HEK293 (cell line): ENCODE measurements around the gene RBM20.

Experiments
- CTCF ChIA-PET: fragments of 350-600 bp; formaldehyde crosslinking; extraction: SDS; loops from one replicate; lab custom pipeline; 2021; ENCODE audit warnings: antibody characterized with exemption; lab: Yijun Ruan, JAX
- POLR2A ChIA-PET: fragments of 300-600 bp; formaldehyde crosslinking; extraction: SDS; loops from one replicate; lab custom pipeline; 2020; ENCODE audit warnings: antibody characterized with exemption, inconsistent platforms; lab: Yijun Ruan, JAX
- H3K27ac ChIP-seq: fragments of 200-500 bp; sonication (Bioruptor generic); 2 replicates; pipeline ENCODE4 v1.5.1; 2014; ENCODE audit warnings: low read depth, low read length, control low read depth, inconsistent platforms; ENCODE audit errors: extremely low read depth
- H3K36me3 ChIP-seq, 2 experiments: fragments of 200-500 bp in 1 of 2; sonication (Bioruptor generic) in 1 of 2; 1 replicate in 1 of 2; 2 replicates in 1 of 2; pipeline ENCODE4 v1.5.1; 2014 to 2017; ENCODE audit warnings: inconsistent platforms in 2 of 2, low read length in 2 of 2; ENCODE audit not compliant: control insufficient read depth in 2 of 2, insufficient read depth in 1 of 2
- H3K4me1 ChIP-seq: fragments of 200-500 bp; sonication (Bioruptor generic); 2 replicates; pipeline ENCODE4 v1.5.1; 2014; ENCODE audit warnings: mild to moderate bottlenecking, low read length, inconsistent platforms; ENCODE audit not compliant: control insufficient read depth, insufficient read depth
- H3K4me3 ChIP-seq: 2 replicates; pipeline ENCODE4 v1.5.1; 2011; ENCODE audit warnings: low read depth, mild to moderate bottlenecking, control low read depth, low read length, moderate library complexity
- H3K9me3 ChIP-seq: fragments of 200-500 bp; sonication (Bioruptor generic); 2 replicates; pipeline ENCODE4 v1.5.1; 2014; ENCODE audit warnings: low read depth, low read length, inconsistent platforms; ENCODE audit not compliant: control insufficient read depth, insufficient read depth
- HOXD13 ChIP-seq: sonication (generic); formaldehyde crosslinking; IDR thresholded peaks from 2 replicates; pipeline ENCODE4 v1.8.0; 2022; ENCODE audit warnings: missing genetic modification reagents, borderline replicate concordance
- SP7 ChIP-seq: fragments of 450-650 bp; formaldehyde crosslinking; IDR thresholded peaks from 2 replicates; pipeline ENCODE4 v1.5.1; 2016; ENCODE audit warnings: missing biosample characterization, missing genetic modification characterization
- ZNF132 ChIP-seq: fragments of 450-650 bp; formaldehyde crosslinking; IDR thresholded peaks from 2 replicates; pipeline ENCODE4 v1.5.1; 2017; ENCODE audit warnings: missing biosample characterization, missing genetic modification characterization, borderline replicate concordance
- ZNF202 ChIP-seq: fragments of 450-650 bp; formaldehyde crosslinking; IDR thresholded peaks from 2 replicates; pipeline ENCODE4 v1.5.1; 2016; ENCODE audit warnings: missing biosample characterization, missing genetic modification characterization, borderline replicate concordance
- ZNF214 ChIP-seq: fragments of 450-650 bp; formaldehyde crosslinking; IDR thresholded peaks from 2 replicates; pipeline ENCODE4 v1.5.1; 2017; ENCODE audit warnings: missing biosample characterization, mild to moderate bottlenecking, missing genetic modification characterization, borderline replicate concordance
- ZNF292 ChIP-seq: fragments of 450-650 bp; formaldehyde crosslinking; IDR thresholded peaks from 2 replicates; pipeline ENCODE4 v1.5.1; 2016; ENCODE audit warnings: low read depth, missing biosample characterization, missing genetic modification characterization, borderline replicate concordance
- ZNF341 ChIP-seq: fragments of 450-650 bp; formaldehyde crosslinking; IDR thresholded peaks from 2 replicates; pipeline ENCODE4; 2016; ENCODE audit warnings: low read depth, missing biosample characterization, missing genetic modification characterization
- ZNF366 ChIP-seq: fragments of 450-650 bp; formaldehyde crosslinking; conservative IDR thresholded peaks from 2 replicates; pipeline ENCODE4 v1.5.1; 2016; ENCODE audit warnings: missing biosample characterization, missing genetic modification characterization
- ZNF394 ChIP-seq: fragments of 450-650 bp; formaldehyde crosslinking; IDR thresholded peaks from 2 replicates; pipeline ENCODE4 v1.5.1; 2016; ENCODE audit warnings: missing biosample characterization, missing genetic modification characterization, mild to moderate bottlenecking, moderate library complexity, borderline replicate concordance
- ZNF433 ChIP-seq: fragments of 450-650 bp; formaldehyde crosslinking; IDR thresholded peaks from 2 replicates; pipeline ENCODE4 v1.5.1; 2016; ENCODE audit warnings: missing biosample characterization, missing genetic modification characterization, low read depth
- ZNF510 ChIP-seq: fragments of 450-650 bp; formaldehyde crosslinking; IDR thresholded peaks from 2 replicates; pipeline ENCODE4 v1.5.1; 2018; ENCODE audit warnings: mild to moderate bottlenecking, missing genetic modification characterization, missing biosample characterization; ENCODE audit not compliant: insufficient replicate concordance
- ZNF560 ChIP-seq: fragments of 450-650 bp; formaldehyde crosslinking; IDR thresholded peaks from 2 replicates; pipeline ENCODE4 v1.5.1; 2017; ENCODE audit warnings: missing biosample characterization, missing genetic modification characterization, borderline replicate concordance
- ZNF843 ChIP-seq: fragments of 450-650 bp; formaldehyde crosslinking; IDR thresholded peaks from 2 replicates; pipeline ENCODE4 v1.5.1; 2016; ENCODE audit warnings: missing biosample characterization, missing genetic modification characterization
- TF ChIP-seq, protein P1 (sequence below): fragments of 450-650 bp; formaldehyde crosslinking; IDR thresholded peaks from 2 replicates; pipeline ENCODE4 v1.5.1; 2016; ENCODE audit warnings: missing biosample characterization, missing genetic modification characterization
- TF ChIP-seq, protein P2 (sequence below): fragments of 450-650 bp; IDR thresholded peaks from 2 replicates; pipeline ENCODE4 v1.5.1; 2018; ENCODE audit warnings: missing biosample characterization, mild to moderate bottlenecking, missing genetic modification characterization
- TF ChIP-seq, protein P3 (sequence below): fragments of 450-650 bp; formaldehyde crosslinking; IDR thresholded peaks from 2 replicates; pipeline ENCODE4 v1.5.1; 2016; ENCODE audit warnings: missing biosample characterization, missing genetic modification characterization
- TF ChIP-seq, protein P4 (sequence below): fragments of 450-650 bp; formaldehyde crosslinking; IDR thresholded peaks from 2 replicates; pipeline ENCODE4 v1.5.1; 2016; ENCODE audit warnings: missing biosample characterization, missing genetic modification characterization
- TF ChIP-seq, protein P5 (sequence below): fragments of 450-650 bp; formaldehyde crosslinking; IDR thresholded peaks from 2 replicates; pipeline ENCODE4 v1.5.1; 2016; ENCODE audit warnings: missing biosample characterization, missing genetic modification characterization, low read depth

The RBM20 gene

DNA sequence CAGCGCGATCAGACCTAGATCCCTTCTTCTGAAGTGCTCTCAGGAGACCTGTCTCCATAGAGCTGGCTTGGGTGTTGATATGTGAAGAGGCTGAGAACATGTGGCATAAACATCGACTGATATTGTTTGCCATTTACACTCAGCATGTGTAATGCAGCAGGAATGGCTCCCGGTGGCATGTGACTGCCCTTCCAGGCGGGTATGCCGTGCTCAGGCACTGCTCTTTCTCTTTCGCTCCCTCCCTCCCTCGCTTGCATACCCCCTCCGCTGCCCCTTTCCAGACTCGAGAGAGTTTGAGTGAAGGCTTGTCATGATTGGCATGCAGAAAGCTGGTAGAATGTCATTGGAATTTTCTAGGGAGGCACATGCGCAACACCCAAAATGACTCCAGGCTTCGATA is 120.2 kb downstream of the RBM20 start:
- no peaks in the 10 kb centered on the region for H3K9me3 ChIP-seq
- TF ChIP-seq, protein P1, sequence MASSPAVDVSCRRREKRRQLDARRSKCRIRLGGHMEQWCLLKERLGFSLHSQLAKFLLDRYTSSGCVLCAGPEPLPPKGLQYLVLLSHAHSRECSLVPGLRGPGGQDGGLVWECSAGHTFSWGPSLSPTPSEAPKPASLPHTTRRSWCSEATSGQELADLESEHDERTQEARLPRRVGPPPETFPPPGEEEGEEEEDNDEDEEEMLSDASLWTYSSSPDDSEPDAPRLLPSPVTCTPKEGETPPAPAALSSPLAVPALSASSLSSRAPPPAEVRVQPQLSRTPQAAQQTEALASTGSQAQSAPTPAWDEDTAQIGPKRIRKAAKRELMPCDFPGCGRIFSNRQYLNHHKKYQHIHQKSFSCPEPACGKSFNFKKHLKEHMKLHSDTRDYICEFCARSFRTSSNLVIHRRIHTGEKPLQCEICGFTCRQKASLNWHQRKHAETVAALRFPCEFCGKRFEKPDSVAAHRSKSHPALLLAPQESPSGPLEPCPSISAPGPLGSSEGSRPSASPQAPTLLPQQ (tag by site-specific recombination), result no peak
- TF ChIP-seq ZNF292 (tag by site-specific recombination) (no peak), ZNF510 (tag by site-specific recombination) (no peak), HOXD13 (no peak), SP7 (no peak), ZNF433 (no peak), ZNF843 (tag by site-specific recombination) (no peak), ZNF214 (tag by site-specific recombination) (no peak), ZNF132 (tag by site-specific recombination) (no peak)
- TF ChIP-seq, protein P2, sequence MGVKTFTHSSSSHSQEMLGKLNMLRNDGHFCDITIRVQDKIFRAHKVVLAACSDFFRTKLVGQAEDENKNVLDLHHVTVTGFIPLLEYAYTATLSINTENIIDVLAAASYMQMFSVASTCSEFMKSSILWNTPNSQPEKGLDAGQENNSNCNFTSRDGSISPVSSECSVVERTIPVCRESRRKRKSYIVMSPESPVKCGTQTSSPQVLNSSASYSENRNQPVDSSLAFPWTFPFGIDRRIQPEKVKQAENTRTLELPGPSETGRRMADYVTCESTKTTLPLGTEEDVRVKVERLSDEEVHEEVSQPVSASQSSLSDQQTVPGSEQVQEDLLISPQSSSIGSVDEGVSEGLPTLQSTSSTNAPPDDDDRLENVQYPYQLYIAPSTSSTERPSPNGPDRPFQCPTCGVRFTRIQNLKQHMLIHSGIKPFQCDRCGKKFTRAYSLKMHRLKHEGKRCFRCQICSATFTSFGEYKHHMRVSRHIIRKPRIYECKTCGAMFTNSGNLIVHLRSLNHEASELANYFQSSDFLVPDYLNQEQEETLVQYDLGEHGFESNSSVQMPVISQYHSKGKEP (tag by site-specific recombination), result no peak
- TF ChIP-seq, protein P3, sequence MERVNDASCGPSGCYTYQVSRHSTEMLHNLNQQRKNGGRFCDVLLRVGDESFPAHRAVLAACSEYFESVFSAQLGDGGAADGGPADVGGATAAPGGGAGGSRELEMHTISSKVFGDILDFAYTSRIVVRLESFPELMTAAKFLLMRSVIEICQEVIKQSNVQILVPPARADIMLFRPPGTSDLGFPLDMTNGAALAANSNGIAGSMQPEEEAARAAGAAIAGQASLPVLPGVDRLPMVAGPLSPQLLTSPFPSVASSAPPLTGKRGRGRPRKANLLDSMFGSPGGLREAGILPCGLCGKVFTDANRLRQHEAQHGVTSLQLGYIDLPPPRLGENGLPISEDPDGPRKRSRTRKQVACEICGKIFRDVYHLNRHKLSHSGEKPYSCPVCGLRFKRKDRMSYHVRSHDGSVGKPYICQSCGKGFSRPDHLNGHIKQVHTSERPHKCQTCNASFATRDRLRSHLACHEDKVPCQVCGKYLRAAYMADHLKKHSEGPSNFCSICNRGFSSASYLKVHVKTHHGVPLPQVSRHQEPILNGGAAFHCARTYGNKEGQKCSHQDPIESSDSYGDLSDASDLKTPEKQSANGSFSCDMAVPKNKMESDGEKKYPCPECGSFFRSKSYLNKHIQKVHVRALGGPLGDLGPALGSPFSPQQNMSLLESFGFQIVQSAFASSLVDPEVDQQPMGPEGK (tag by site-specific recombination), result no peak
- TF ChIP-seq, protein P4, sequence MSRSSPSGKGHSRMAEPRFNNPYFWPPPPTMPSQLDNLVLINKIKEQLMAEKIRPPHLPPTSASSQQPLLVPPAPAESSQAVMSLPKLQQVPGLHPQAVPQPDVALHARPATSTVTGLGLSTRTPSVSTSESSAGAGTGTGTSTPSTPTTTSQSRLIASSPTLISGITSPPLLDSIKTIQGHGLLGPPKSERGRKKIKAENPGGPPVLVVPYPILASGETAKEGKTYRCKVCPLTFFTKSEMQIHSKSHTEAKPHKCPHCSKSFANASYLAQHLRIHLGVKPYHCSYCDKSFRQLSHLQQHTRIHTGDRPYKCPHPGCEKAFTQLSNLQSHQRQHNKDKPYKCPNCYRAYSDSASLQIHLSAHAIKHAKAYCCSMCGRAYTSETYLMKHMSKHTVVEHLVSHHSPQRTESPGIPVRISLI (tag by site-specific recombination), result no peak
- no peak overlapping the region for H3K4me3 ChIP-seq
- CTCF ChIA-PET, result interaction anchor here (0.6 to 1.2 kb wide), 2 partner anchors 22 to 26 kb away, joined by 3 to 4 read pairs; no protein-coding TSS in a partner anchor
- H3K4me1 ChIP-seq, result no peaks in the 10 kb centered on the region
- no peaks in the 10 kb centered on the region for H3K36me3 ChIP-seq
- no peak overlapping the region for H3K27ac ChIP-seq
- POLR2A ChIA-PET, result no interaction called here

DNA sequence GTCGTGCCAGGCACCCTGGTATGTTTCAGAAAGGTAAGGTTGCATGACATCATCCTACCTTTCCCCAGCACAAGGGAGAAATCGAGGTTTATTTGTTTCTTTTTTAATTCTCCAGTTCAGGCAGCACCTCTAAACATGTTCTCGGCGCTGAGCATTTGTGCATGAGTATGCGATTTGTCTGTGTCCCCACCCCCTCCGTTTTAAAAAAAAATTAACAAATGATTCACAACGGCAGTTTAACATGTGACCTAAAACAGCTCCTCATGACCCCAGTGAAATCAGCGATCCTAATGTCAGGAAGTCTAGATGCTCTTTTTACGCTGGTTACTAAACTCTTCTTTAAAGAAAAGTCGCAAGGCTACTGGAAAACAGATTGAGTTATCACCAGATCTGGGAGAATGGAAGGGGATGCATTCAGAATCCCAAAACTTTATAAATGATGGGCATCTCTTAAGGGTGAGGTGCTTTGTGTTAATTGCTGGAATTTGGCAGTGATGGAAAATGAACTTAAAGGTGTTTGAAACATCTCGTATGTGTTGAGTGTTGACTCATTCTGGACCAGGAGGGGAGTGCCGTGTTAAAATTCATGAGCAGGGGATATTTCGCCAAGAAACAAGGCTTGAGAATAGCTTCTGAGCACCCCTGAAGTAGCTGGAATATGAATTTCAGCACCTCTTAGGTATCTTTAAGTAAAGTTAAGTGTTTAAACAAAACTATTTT is 120.8 kb downstream of the RBM20 start:
- H3K4me3 ChIP-seq, result no peak overlapping the region
- TF ChIP-seq ZNF341 (no peak), ZNF202 (tag by site-specific recombination) (no peak), ZNF394 (tag by site-specific recombination) (peak; percentile 29; the same call in 1 of the 2 replicates), ZNF560 (tag by site-specific recombination) (no peak), ZNF366 (tag by site-specific recombination) (no peak)
- TF ChIP-seq, protein P5, sequence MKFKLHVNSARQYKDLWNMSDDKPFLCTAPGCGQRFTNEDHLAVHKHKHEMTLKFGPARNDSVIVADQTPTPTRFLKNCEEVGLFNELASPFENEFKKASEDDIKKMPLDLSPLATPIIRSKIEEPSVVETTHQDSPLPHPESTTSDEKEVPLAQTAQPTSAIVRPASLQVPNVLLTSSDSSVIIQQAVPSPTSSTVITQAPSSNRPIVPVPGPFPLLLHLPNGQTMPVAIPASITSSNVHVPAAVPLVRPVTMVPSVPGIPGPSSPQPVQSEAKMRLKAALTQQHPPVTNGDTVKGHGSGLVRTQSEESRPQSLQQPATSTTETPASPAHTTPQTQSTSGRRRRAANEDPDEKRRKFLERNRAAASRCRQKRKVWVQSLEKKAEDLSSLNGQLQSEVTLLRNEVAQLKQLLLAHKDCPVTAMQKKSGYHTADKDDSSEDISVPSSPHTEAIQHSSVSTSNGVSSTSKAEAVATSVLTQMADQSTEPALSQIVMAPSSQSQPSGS (tag by site-specific recombination), result peak; percentile 49; the same call in 1 of the 2 replicates
- H3K36me3 ChIP-seq, result no peaks in the 10 kb centered on the region
- H3K9me3 ChIP-seq, result no peaks in the 10 kb centered on the region
- H3K27ac ChIP-seq, result no peak overlapping the region
- POLR2A ChIA-PET, result no interaction called here
- CTCF ChIA-PET, result interaction anchor here (0.6 to 1.2 kb wide), 3 partner anchors 19 to 26 kb away, joined by 3 to 4 read pairs (median 4); no protein-coding TSS in a partner anchor
- H3K4me1 ChIP-seq, result no peaks in the 10 kb centered on the region
